Lower leg skin (tissue), 3 donors: ENCODE data around the gene TSEN15.

Source experiments
- POLR2A ChIP-seq, 2 donors: fragments of 450-650 bp; IDR thresholded peaks; one replicate each; pipeline ENCODE4 v1.6.1; 2016 to 2017; ENCODE audit warnings: antibody characterized with exemption in 2 of 2, mild to moderate bottlenecking in 1 of 2, moderate library complexity in 1 of 2
- TF ChIP-seq, protein P1 (sequence below), 3 donors: fragments of 450-650 bp; IDR thresholded peaks; one replicate each; pipeline ENCODE4 v1.5.1; 2016; ENCODE audit warnings: antibody characterized with exemption in 3 of 3, mild to moderate bottlenecking in 3 of 3, moderate library complexity in 2 of 3

DNA sequence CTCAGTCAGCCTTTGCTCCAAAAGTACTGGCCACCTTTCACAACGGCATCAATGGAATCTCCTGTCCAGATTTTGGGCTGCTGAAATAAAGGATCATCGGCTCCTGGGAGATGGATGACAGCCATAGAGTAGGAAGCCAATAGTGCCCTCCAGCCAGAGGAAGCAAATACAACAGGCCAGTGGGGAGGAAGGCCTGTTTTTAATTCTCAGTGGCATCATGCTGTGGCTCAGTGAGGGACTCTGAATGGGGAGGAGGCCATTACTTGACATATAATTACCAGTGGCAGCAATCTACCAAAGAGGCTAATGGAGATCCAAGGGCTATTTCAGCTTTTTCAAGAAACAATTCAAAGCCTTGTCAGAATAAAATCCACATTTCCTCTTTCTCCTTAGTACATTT is 40.7 kb upstream of the TSEN15 start:
- TF ChIP-seq, protein P1, sequence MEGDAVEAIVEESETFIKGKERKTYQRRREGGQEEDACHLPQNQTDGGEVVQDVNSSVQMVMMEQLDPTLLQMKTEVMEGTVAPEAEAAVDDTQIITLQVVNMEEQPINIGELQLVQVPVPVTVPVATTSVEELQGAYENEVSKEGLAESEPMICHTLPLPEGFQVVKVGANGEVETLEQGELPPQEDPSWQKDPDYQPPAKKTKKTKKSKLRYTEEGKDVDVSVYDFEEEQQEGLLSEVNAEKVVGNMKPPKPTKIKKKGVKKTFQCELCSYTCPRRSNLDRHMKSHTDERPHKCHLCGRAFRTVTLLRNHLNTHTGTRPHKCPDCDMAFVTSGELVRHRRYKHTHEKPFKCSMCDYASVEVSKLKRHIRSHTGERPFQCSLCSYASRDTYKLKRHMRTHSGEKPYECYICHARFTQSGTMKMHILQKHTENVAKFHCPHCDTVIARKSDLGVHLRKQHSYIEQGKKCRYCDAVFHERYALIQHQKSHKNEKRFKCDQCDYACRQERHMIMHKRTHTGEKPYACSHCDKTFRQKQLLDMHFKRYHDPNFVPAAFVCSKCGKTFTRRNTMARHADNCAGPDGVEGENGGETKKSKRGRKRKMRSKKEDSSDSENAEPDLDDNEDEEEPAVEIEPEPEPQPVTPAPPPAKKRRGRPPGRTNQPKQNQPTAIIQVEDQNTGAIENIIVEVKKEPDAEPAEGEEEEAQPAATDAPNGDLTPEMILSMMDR (IDR thresholded peaks at IDR 0.05): no peak
- TF ChIP-seq POLR2A (IDR thresholded peaks at IDR 0.05): no peak
